NT2/D1 (cell line): Measurements from ENCODE around the gene ATOH7.
"Not testable (repeated sequence)": the region's sequence is repeated elsewhere in the genome, so short reads cannot be mapped to it uniquely, and the experiment has no call there.

Source experiments
- DNase-seq: peaks from one replicate; pipeline ENCODE4 v3.0.0-alpha.2; 2011; ENCODE audit warnings: low read depth, low spot score
- H3K27me3 ChIP-seq: 2 replicates; pipeline ENCODE4 v1.6.0; 2011; ENCODE audit warnings: mild to moderate bottlenecking; ENCODE audit not compliant: insufficient read length, insufficient read depth
- H3K36me3 ChIP-seq: 2 replicates; pipeline ENCODE4 v1.6.1; 2011; ENCODE audit warnings: mild to moderate bottlenecking, low read length, mixed read lengths; ENCODE audit not compliant: insufficient read depth, insufficient read length
- H3K4me1 ChIP-seq: 2 replicates; pipeline ENCODE4 v1.5.1; 2011; ENCODE audit not compliant: insufficient read depth, insufficient read length
- H3K4me3 ChIP-seq: 2 replicates; pipeline ENCODE4 v1.5.1; 2011; ENCODE audit warnings: low read depth; ENCODE audit not compliant: insufficient read length
- H3K9ac ChIP-seq: 2 replicates; pipeline ENCODE4 v1.6.0; 2011; ENCODE audit warnings: low read depth; ENCODE audit not compliant: insufficient read length
- H3K9me3 ChIP-seq: 2 replicates; pipeline ENCODE4 v1.5.1; 2011; ENCODE audit warnings: mild to moderate bottlenecking, low read length; ENCODE audit not compliant: insufficient read depth
- SUZ12 ChIP-seq: IDR thresholded peaks from 2 replicates; pipeline ENCODE4 v1.6.1; 2011; ENCODE audit not compliant: insufficient read length, insufficient read depth; ENCODE audit errors: extremely low read depth
- YY1 ChIP-seq: IDR thresholded peaks from 2 replicates; pipeline ENCODE4 v1.6.1; 2011; ENCODE audit not compliant: insufficient read length, insufficient read depth
- ZNF274 ChIP-seq: IDR thresholded peaks from 2 replicates; pipeline ENCODE4 v1.6.1; 2011; ENCODE audit warnings: mild to moderate bottlenecking, low read depth, low read length

ATOH7 gene

DNA sequence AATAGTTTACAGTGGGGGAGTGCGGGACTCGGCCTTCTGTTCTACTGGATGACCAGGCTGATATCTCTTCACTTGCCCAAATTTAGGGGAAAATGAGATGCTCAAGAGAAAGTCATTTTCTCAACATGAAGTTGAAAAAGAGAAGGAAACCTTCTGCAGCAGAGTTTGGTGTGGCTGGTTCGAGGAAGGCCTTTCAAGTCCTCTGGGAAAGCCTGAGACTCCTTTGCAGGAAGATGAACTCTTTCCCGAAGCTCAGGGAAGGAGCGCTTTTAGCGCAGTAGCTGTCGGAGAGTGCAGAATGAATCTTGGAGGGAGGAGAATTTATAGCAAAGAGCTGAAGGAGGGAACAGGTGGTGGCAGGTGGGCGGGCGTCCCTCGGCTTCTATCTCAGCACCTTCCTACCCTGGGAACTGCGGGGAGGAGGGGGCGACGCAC is at the start of gene ATOH7:
Gene ATOH7, minus strand, starts transcription at position 297 of the 435 bp plus-strand sequence. CDS start 436 bp downstream, outside the sequence.
- no peaks in the 10 kb centered on the region for H3K4me1 ChIP-seq
- TF ChIP-seq YY1 (no peak), ZNF274 (no peak), SUZ12 (no peak)
- H3K36me3 ChIP-seq: no peaks in the 10 kb centered on the region
- H3K9ac ChIP-seq: peak within 1 kb of the TSS; percentile 82
- H3K4me3 ChIP-seq: peak within 1 kb of the TSS; percentile 60
- H3K27me3 ChIP-seq: peaks cover 32% of the 10 kb centered on the region
- no peak for DNase-seq
- no peaks in the 10 kb centered on the region for H3K9me3 ChIP-seq

- no peak overlapping the region for H3K4me3 ChIP-seq
- H3K9ac ChIP-seq: no peak overlapping the region
- H3K36me3 ChIP-seq: no peaks in the 10 kb centered on the region
- peaks cover 23% of the 10 kb centered on the region; the same call in 1 of the 2 replicates for H3K9me3 ChIP-seq
- DNase-seq: no peak
- no peaks in the 10 kb centered on the region for H3K4me1 ChIP-seq
- TF ChIP-seq SUZ12 (no peak), ZNF274 (no peak), YY1 (no peak)
- H3K27me3 ChIP-seq: no peaks in the 10 kb centered on the region
Measured at GRCh38 chr10:68280758-68281157, 48.8 kb upstream of the ATOH7 start.

DNA sequence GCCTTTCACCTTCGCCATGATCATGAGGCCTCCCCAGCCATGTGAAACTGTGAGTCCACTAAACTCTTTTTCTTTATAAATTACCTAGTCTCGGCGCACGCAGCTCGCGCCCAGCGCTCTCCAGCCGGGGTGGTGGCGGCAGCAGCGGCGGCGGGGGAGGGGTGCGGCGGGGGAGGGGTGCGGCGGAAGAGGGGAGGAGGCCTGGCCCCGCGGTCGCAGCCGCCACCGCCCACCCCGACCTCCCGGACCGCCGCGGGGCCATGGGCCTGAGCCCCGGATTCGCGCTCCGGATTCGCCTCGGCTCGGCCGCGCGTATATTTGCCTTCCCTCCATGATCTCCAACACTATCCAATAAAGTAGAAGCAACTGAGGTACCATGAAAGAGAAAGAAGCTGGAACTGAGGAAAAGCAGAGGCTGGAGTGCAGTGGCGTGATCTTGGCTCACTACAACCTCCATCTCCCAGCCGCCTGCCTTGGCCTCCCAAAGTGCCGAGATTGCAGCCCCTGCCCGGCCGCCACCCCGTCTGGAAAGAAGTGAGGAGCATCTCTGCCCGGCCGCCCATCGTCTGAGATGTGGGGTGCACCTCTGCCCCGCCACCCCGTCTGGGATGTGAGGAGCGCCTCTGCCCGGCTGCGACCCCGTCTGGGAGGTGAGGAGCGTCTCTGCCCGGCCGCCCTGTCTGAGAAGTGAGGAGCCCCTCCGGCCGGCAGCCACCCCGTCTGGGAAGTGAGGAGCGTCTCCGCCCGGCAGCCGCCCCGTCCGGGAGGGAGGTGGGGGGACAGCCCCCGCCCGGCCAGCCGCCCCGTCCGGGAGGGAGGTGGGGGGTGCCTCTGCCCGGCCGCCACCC is 47.2 kb upstream of the ATOH7 start:
- DNase-seq, H3K4me3 ChIP-seq, H3K4me1 ChIP-seq, H3K27me3 ChIP-seq, H3K9ac ChIP-seq, H3K36me3 ChIP-seq: not testable (repeated sequence)
- H3K9me3 ChIP-seq: peaks cover 26% of the 10 kb centered on the region; the same call in 1 of the 2 replicates

DNA sequence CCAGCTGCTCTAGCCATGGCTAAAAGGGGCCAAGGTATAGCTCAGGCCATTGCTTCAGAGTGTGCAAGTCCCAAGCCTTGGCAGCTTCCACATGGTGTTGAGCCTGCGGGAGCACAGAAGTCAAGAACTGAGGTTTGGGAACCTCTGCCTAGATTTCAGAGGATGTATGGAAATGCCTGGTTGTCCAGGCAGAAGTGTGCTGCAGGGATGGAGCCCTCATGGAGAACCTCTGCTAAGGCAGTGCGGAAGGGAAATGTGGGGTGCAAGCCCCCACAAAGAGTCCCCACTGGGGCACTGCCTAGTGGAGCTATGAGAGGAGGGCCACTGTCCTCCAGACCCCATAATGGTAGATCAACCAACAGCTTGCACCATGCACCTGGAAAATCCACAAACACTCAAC is 45.9 kb upstream of the ATOH7 start:
- not testable (repeated sequence) for H3K4me3 ChIP-seq, DNase-seq, H3K9ac ChIP-seq, H3K36me3 ChIP-seq, H3K27me3 ChIP-seq, H3K4me1 ChIP-seq
- H3K9me3 ChIP-seq: peaks cover 26% of the 10 kb centered on the region; the same call in 1 of the 2 replicates

GRCh38 chr10:68276224-68276623 is 44.3 kb upstream of the ATOH7 start:
- Histone ChIP-seq H3K9ac (no peak overlapping the region), H3K4me1 (no peaks in the 10 kb centered on the region), H3K36me3 (no peaks in the 10 kb centered on the region), H3K27me3 (no peaks in the 10 kb centered on the region), H3K4me3 (no peak overlapping the region), H3K9me3 (peaks cover 26% of the 10 kb centered on the region; the same call in 1 of the 2 replicates)
- TF ChIP-seq ZNF274 (no peak), YY1 (no peak), SUZ12 (no peak)
- no peak for DNase-seq

DNA sequence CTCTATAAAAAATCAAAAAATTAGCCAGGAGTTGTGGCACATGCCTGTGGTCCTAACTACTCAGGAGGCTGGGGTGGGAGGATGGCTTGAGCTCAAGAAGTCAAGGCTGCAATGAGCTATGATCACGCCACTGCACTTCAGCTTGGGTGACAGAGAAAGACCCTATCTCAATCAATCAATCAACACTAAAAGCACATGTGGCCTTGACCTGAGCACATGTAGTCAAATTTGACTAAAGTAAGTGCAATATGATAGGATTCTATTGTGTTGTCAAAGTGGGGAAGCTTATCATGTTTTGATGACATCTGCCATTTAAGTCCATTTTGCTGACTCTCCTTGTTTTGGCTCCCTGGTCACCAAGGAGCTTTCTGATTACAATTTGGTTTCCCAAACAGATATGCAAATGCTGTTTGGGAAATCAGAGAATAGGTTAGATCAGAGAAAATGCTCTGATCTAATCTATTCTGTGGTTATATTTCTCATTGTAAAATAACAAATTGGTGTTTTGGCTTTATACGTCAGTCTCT is 43.8 kb upstream of the ATOH7 start:
- Histone ChIP-seq H3K4me3 (no peak overlapping the region), H3K36me3 (no peaks in the 10 kb centered on the region), H3K9me3 (peaks cover 26% of the 10 kb centered on the region; the same call in 1 of the 2 replicates), H3K9ac (no peak overlapping the region), H3K4me1 (no peaks in the 10 kb centered on the region), H3K27me3 (no peaks in the 10 kb centered on the region)
- no peak for TF ChIP-seq YY1
- TF ChIP-seq SUZ12: no peak
- TF ChIP-seq ZNF274: no peak
- no peak for DNase-seq

DNA sequence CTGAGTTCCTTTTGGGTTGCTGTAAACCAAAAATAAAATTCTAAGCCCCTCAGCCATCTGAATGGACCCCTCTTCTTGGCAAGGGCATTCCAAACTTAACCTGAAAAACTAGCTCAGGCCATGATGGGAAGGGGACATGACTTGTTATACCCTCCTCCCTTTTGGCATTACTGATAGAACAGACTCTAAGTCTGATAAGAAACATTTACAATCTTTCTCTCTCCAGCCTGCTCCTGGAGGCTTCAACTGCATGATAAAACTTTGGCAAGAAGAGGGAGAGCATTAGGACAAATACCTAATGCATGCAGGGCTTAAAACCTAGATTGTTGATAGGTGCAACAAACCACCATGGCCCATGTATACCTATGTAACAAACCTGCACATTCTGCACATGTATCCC is 40.9 kb upstream of the ATOH7 start:
- H3K4me1 ChIP-seq: no peaks in the 10 kb centered on the region
- DNase-seq: no peak

More for the DNA sequence above, 40.9 kb upstream of the ATOH7 start:
- TF ChIP-seq ZNF274 (no peak), YY1 (no peak), SUZ12 (no peak)
- Histone ChIP-seq H3K36me3 (no peaks in the 10 kb centered on the region), H3K9ac (no peak overlapping the region), H3K27me3 (no peaks in the 10 kb centered on the region), H3K9me3 (peaks cover 17% of the 10 kb centered on the region; the same call in 1 of the 2 replicates), H3K4me3 (no peak overlapping the region)
